ENCODE results near the gene STX7.

Gene STX7

DNA sequence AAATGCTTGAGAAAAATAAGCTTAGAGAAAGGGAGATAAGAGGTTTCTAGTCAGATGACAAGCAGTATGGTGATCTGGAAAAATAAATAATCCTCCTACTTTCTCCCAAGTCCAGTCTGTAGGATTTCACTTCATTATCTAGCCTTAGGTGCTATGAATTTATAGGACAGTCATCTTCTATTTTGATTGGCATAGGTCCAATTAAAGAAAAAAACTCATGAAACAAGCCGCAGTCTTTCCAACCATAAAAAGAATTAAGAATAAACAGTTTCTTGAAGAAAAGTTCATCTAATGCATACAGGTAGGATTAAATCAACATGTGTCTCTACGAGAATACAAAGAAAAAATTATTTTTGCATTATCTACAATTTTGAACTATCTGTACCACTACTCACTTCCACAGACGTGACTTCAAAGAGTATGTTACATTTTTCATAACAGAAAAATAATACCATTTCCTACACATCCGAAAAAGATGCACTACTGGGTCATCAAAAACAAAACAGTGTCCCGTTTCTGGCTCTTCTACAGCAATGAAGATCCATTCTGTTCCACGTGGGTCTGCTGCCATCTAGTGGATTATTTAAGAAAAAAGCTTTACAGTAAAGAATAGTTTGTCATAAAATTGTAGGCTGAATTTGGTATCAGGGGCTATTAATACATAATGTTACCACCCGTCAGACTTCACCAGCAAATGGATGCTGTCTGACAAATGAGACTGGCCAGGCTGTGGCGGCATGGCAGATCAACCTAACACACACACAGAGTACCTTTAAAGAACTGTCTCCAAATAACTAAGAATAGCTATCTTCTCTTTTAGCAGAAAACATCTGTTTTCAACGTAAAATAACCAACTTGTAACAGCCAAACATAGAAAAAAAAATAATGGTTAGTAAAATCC is 28.9 kb downstream of the STX7 start:
- no peak overlapping the region for H3K4me2 ChIP-seq (ENCODE audit: low read length)
- H2AK5ac ChIP-seq (ENCODE audit: low read length): no peak overlapping the region
- H3K14ac ChIP-seq (ENCODE audit: low read length): no peak overlapping the region
- no peaks in the 10 kb centered on the region for H3K4me1 ChIP-seq (ENCODE audit: control insufficient read depth in 1 of 2, insufficient read depth in 2 of 2, low read length in 2 of 2)
- no peak overlapping the region for H2BK120ac ChIP-seq (ENCODE audit: insufficient read depth, low read length, poor library complexity)
- no peaks in the 10 kb centered on the region for H3K79me2 ChIP-seq (ENCODE audit: control insufficient read depth, insufficient read depth, low read length, poor library complexity)
- no peak overlapping the region for H3K4me3 ChIP-seq (ENCODE audit: low read depth, low read length)
- no peak overlapping the region for H3K18ac ChIP-seq (ENCODE audit: low read length)
- no peak overlapping the region for H2BK5ac ChIP-seq (ENCODE audit: low read depth, low read length, poor library complexity)
- no peak overlapping the region for H2BK12ac ChIP-seq (ENCODE audit: low read length)
- no peak overlapping the region for H4K91ac ChIP-seq (ENCODE audit: low read depth, low read length)
- H3K27me3 ChIP-seq (ENCODE audit: insufficient read depth, low read length): no peaks in the 10 kb centered on the region
- no peak overlapping the region for H4K12ac ChIP-seq (ENCODE audit: low read depth, low read length)
- WGBS (ENCODE audit: extremely low coverage, insufficient coverage, insufficient read length): no CpG with 5 or more reads among the region's 9 CpGs
- H3K9ac ChIP-seq (ENCODE audit: low read length): no peak overlapping the region
- no peaks in the 10 kb centered on the region for H3K36me3 ChIP-seq (ENCODE audit: control insufficient read depth in 1 of 2, insufficient read depth in 2 of 2, low read length in 2 of 2)
- no peak overlapping the region for H3K4ac ChIP-seq (ENCODE audit: low read depth, low read length)
- no peak overlapping the region for H3K23ac ChIP-seq (ENCODE audit: low read length)
- no peak overlapping the region for H3K27ac ChIP-seq (ENCODE audit: low read depth, low read length)
- no peaks in the 10 kb centered on the region for H3K79me1 ChIP-seq (ENCODE audit: low read length)
- H4K8ac ChIP-seq (ENCODE audit: low read depth, low read length): no peak overlapping the region
- H2AFZ ChIP-seq (ENCODE audit: insufficient read depth, low read length, poor library complexity): no peak overlapping the region
- H3K9me3 ChIP-seq (ENCODE audit: insufficient read depth, low read depth, low read length): no peaks in the 10 kb centered on the region
- peak; percentile 23 to 85 for DNase-seq

DNA sequence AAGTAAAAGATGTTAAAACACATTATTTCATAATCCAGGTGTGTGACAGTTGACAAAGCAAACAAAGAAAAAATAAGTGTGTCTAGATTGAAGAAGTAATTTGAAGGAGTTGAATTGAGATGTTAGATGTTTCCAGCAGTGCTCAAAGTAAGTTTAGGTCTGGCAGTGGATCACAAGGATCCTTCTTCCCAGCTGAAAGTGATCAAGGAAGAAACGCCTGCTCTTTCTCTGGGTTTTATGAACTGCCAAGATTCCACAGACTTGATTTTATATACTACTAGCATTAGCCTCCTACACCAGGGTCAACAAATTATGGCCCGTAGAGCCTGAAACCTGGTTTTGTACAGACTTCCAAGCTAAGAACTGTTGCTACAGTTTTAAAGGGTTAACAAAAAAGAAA is 30.3 kb downstream of the STX7 start:
- Histone ChIP-seq H3K9me3 (ENCODE audit: insufficient read depth, low read depth, low read length) (no peaks in the 10 kb centered on the region), H2AFZ (ENCODE audit: insufficient read depth, low read length, poor library complexity) (no peak overlapping the region), H3K23ac (ENCODE audit: low read length) (no peak overlapping the region), H2AK5ac (ENCODE audit: low read length) (no peak overlapping the region), H3K4ac (ENCODE audit: low read depth, low read length) (no peak overlapping the region), H3K79me2 (ENCODE audit: control insufficient read depth, insufficient read depth, low read length, poor library complexity) (no peaks in the 10 kb centered on the region), H4K91ac (ENCODE audit: low read depth, low read length) (no peak overlapping the region), H3K4me3 (ENCODE audit: low read depth, low read length) (no peak overlapping the region), H3K9ac (ENCODE audit: low read length) (no peak overlapping the region), H3K27ac (ENCODE audit: low read depth, low read length) (no peak overlapping the region), H3K4me2 (ENCODE audit: low read length) (no peak overlapping the region), H3K18ac (ENCODE audit: low read length) (no peak overlapping the region), H4K12ac (ENCODE audit: low read depth, low read length) (no peak overlapping the region), H2BK12ac (ENCODE audit: low read length) (no peak overlapping the region), H3K27me3 (ENCODE audit: insufficient read depth, low read length) (no peaks in the 10 kb centered on the region), H3K14ac (ENCODE audit: low read length) (no peak overlapping the region), H3K36me3 (ENCODE audit: control insufficient read depth in 1 of 2, insufficient read depth in 2 of 2, low read length in 2 of 2) (no peaks in the 10 kb centered on the region), H2BK120ac (ENCODE audit: insufficient read depth, low read length, poor library complexity) (no peak overlapping the region), H4K8ac (ENCODE audit: low read depth, low read length) (no peak overlapping the region), H3K4me1 (ENCODE audit: control insufficient read depth in 1 of 2, insufficient read depth in 2 of 2, low read length in 2 of 2) (no peaks in the 10 kb centered on the region), H3K79me1 (ENCODE audit: low read length) (no peaks in the 10 kb centered on the region), H2BK5ac (ENCODE audit: low read depth, low read length, poor library complexity) (no peak overlapping the region)
- no CpG with 5 or more reads among the region's 2 CpGs for WGBS (ENCODE audit: extremely low coverage, insufficient coverage, insufficient read length)
- no peak for DNase-seq

DNA sequence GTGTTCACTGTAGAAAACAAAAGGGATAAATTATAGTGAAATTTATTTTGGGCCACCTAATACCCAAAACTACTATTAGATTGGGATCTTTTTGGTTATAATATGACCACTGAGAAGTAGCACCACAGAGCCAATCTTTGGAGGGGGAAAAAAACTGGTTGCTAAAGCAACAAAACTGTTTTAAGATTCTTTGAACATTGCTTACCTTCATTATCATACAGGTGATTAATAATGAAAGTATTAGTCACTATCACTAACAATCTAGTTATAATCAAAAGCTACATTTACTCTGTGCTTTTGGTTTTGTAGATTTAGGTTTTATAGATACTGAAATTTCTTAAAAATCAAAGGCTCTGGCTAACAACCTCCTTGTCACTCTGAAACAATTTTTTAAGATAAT is 31.7 kb downstream of the STX7 start:
- no peak overlapping the region for H3K18ac ChIP-seq (ENCODE audit: low read length)
- H3K36me3 ChIP-seq (ENCODE audit: control insufficient read depth in 1 of 2, insufficient read depth in 2 of 2, low read length in 2 of 2): no peaks in the 10 kb centered on the region
- no peak overlapping the region for H3K23ac ChIP-seq (ENCODE audit: low read length)
- H3K27ac ChIP-seq (ENCODE audit: low read depth, low read length): no peak overlapping the region
- no peak overlapping the region for H2BK12ac ChIP-seq (ENCODE audit: low read length)
- no peak overlapping the region for H3K4ac ChIP-seq (ENCODE audit: low read depth, low read length)
- H2BK5ac ChIP-seq (ENCODE audit: low read depth, low read length, poor library complexity): no peak overlapping the region
- H3K79me1 ChIP-seq (ENCODE audit: low read length): no peaks in the 10 kb centered on the region
- no peaks in the 10 kb centered on the region for H3K79me2 ChIP-seq (ENCODE audit: control insufficient read depth, insufficient read depth, low read length, poor library complexity)
- H3K4me1 ChIP-seq (ENCODE audit: control insufficient read depth in 1 of 2, insufficient read depth in 2 of 2, low read length in 2 of 2): no peaks in the 10 kb centered on the region
- H3K9ac ChIP-seq (ENCODE audit: low read length): no peak overlapping the region
- DNase-seq: no peak
- H2AK5ac ChIP-seq (ENCODE audit: low read length): no peak overlapping the region
- H2BK120ac ChIP-seq (ENCODE audit: insufficient read depth, low read length, poor library complexity): no peak overlapping the region
- H4K12ac ChIP-seq (ENCODE audit: low read depth, low read length): no peak overlapping the region
- H4K8ac ChIP-seq (ENCODE audit: low read depth, low read length): no peak overlapping the region
- no peaks in the 10 kb centered on the region for H3K9me3 ChIP-seq (ENCODE audit: insufficient read depth, low read depth, low read length)
- H3K14ac ChIP-seq (ENCODE audit: low read length): no peak overlapping the region
- H3K27me3 ChIP-seq (ENCODE audit: insufficient read depth, low read length): no peaks in the 10 kb centered on the region
- no peak overlapping the region for H4K91ac ChIP-seq (ENCODE audit: low read depth, low read length)
- H2AFZ ChIP-seq (ENCODE audit: insufficient read depth, low read length, poor library complexity): no peak overlapping the region
- H3K4me3 ChIP-seq (ENCODE audit: low read depth, low read length): no peak overlapping the region
- H3K4me2 ChIP-seq (ENCODE audit: low read length): no peak overlapping the region

DNA sequence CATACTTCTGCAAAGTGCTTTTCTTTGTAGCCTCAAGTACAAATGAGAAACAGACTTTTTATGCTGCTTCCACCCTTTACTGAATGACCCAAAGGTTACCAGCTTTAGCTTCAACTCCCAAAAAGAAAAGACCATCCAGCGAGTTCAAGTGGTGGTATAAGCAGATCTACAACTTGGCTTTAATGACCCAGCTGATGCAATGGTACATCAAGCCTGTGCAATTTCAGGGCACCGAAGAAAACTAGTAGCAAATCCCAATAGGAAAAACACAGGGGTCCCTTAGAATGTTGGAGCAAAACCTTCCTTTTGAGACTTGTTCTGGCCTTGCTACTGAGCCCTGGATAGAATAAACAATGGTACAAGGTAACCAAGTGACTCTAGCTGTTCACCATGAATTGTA is 33.8 kb downstream of the STX7 start:
- Histone ChIP-seq H3K4me2 (ENCODE audit: low read length) (no peak overlapping the region), H3K9ac (ENCODE audit: low read length) (no peak overlapping the region), H3K4me1 (ENCODE audit: control insufficient read depth in 1 of 2, insufficient read depth in 2 of 2, low read length in 2 of 2) (no peaks in the 10 kb centered on the region), H4K91ac (ENCODE audit: low read depth, low read length) (no peak overlapping the region), H3K79me1 (ENCODE audit: low read length) (no peaks in the 10 kb centered on the region), H2AFZ (ENCODE audit: insufficient read depth, low read length, poor library complexity) (no peak overlapping the region), H4K8ac (ENCODE audit: low read depth, low read length) (no peak overlapping the region), H2BK120ac (ENCODE audit: insufficient read depth, low read length, poor library complexity) (no peak overlapping the region), H3K9me3 (ENCODE audit: insufficient read depth, low read depth, low read length) (no peaks in the 10 kb centered on the region), H3K79me2 (ENCODE audit: control insufficient read depth, insufficient read depth, low read length, poor library complexity) (no peaks in the 10 kb centered on the region), H3K36me3 (ENCODE audit: control insufficient read depth in 1 of 2, insufficient read depth in 2 of 2, low read length in 2 of 2) (no peaks in the 10 kb centered on the region), H3K27me3 (ENCODE audit: insufficient read depth, low read length) (no peaks in the 10 kb centered on the region), H2BK5ac (ENCODE audit: low read depth, low read length, poor library complexity) (no peak overlapping the region), H3K4me3 (ENCODE audit: low read depth, low read length) (no peak overlapping the region), H3K14ac (ENCODE audit: low read length) (no peak overlapping the region), H3K4ac (ENCODE audit: low read depth, low read length) (no peak overlapping the region), H3K18ac (ENCODE audit: low read length) (no peak overlapping the region), H2AK5ac (ENCODE audit: low read length) (no peak overlapping the region), H4K12ac (ENCODE audit: low read depth, low read length) (no peak overlapping the region), H2BK12ac (ENCODE audit: low read length) (no peak overlapping the region), H3K27ac (ENCODE audit: low read depth, low read length) (no peak overlapping the region), H3K23ac (ENCODE audit: low read length) (no peak overlapping the region)
- DNase-seq: no peak
- WGBS (ENCODE audit: extremely low coverage, insufficient coverage, insufficient read length): no CpG with 5 or more reads among the region's 2 CpGs

All from trophoblast cell (in vitro differentiated cells and primary cell).